T47D (cell line): ENCODE measurements around the gene C1QA.

Experiments used
- DNase-seq, 2 experiments: peaks; one replicate each; pipeline versions ENCODE4 v3.0.0 to v3.0.0-alpha.2; 2011 to 2012; ENCODE audit warnings: low read depth in 1 of 2, low spot score in 1 of 2
- JUND ChIP-seq: IDR thresholded peaks from 2 replicates; pipeline ENCODE4 v1.6.1; 2012; ENCODE audit warnings: low read depth
- in situ Hi-C: cut with HindIII; loops from 2 replicates; pipeline ENCODE4 v1.10.0; 2016; ENCODE audit warnings: low sequenced_read_pairs, low pct_unique_long_range_greater_than_20kb

C1QA gene

DNA sequence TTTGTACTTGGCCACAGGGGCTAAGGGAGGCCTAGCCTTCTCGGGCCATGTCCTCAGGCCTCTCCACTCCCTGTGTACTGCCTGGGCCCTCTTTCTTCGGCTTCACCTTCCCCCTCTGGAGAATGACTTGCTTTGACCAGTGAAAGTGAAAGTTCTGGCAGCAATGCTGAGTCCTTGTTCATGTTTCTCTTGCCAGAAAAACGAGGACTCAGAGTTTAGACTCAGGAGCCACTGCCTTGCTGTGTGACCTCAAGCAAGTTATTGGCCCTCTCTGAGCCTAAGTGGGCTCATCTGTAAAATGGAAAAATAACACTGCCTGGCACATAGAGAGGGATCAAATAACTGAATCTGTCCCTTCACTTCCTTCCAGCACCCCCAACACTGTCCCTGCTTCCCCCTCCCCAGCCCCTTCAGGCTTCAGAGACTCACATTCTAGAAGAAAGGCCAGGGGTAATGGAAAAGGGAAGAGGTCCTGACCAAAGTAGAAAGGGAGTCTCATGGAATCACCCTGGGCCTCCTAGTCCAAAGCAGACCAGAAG is 1.5 kb downstream of the C1QA start:
- no peak for DNase-seq
- TF ChIP-seq JUND = no peak
- in situ Hi-C loops = no loop called here

DNA sequence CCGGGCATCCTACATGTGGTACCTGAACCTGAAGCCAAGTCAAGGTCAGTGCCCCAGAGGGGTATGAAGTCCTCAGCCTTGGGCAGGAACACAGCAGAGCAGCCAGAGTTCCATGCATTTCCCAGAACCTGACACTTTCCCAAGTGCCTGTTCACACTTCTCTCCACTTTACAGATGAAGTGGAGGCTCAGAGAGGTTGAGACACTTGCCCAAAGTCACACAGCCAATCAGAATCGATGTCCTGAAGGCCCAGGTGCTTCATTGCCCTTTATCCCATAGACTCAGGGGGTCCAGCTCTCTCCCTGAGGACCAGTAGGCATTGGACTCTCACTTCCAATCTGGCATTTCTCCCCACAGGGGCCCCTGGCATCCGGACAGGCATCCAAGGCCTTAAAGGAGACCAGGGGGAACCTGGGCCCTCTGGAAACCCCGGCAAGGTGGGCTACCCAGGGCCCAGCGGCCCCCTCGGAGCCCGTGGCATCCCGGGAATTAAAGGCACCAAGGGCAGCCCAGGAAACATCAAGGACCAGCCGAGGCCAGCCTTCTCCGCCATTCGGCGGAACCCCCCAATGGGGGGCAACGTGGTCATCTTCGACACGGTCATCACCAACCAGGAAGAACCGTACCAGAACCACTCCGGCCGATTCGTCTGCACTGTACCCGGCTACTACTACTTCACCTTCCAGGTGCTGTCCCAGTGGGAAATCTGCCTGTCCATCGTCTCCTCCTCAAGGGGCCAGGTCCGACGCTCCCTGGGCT is 2.2 kb downstream of the C1QA start:
- in situ Hi-C loops = no loop called here
- no peak for TF ChIP-seq JUND

DNA sequence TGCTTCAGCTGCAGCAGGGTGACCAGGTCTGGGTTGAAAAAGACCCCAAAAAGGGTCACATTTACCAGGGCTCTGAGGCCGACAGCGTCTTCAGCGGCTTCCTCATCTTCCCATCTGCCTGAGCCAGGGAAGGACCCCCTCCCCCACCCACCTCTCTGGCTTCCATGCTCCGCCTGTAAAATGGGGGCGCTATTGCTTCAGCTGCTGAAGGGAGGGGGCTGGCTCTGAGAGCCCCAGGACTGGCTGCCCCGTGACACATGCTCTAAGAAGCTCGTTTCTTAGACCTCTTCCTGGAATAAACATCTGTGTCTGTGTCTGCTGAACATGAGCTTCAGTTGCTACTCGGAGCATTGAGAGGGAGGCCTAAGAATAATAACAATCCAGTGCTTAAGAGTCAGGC is 2.9 kb downstream of the C1QA start:
- in situ Hi-C loops = no loop called here
- DNase-seq = no peak
- TF ChIP-seq JUND = no peak

More for the DNA sequence above, 2.2 kb downstream of the C1QA start:
- DNase-seq = no peak

- no peak for TF ChIP-seq JUND
- no peak for DNase-seq
- in situ Hi-C loops = no loop called here
These were observed 4.8 kb downstream of the C1QA start for GRCh38 chr1:22641247-22641646.

- DNase-seq = peak; percentile 48 to 59
- in situ Hi-C loops = no loop called here
These were observed 5.6 kb downstream of the C1QA start for GRCh38 chr1:22641906-22642636.

DNA sequence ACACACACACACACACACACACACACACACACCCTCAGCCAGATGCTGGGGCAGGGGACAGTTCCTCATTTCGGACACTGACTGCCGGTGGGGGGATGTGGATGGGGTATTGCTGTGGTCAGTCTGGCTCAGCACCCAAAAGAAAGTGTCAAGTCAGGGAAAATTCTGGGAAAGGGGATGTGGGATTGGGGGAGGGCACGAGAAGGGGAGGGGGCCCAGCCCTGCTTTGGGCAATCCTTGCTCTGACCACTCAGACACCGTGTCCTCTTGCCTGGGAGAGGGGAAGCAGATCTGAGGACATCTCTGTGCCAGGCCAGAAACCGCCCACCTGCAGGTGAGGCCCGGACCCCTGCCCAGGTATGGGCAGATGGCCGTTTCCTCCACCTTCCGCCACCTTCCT is 7.0 kb downstream of the C1QA start, which contains the start of gene C1QC:
Gene C1QC (plus strand): TSS at position 253 of the 400 bp plus-strand sequence. CDS start 391 bp downstream, outside the sequence.
- no peak for TF ChIP-seq JUND
- in situ Hi-C loops = no loop called here
- no peak for DNase-seq

More at GRCh38 chr1:22641906-22642636, 5.6 kb downstream of the C1QA start:
- TF ChIP-seq JUND = no peak

GRCh38 chr1:22643928-22644327 is 7.5 kb downstream of the C1QA start:
- in situ Hi-C loops = no loop called here
- DNase-seq = no peak
- no peak for TF ChIP-seq JUND

- no peak for DNase-seq
- in situ Hi-C loops = no loop called here
- TF ChIP-seq JUND = no peak
These were observed 9.5 kb downstream of the C1QA start for GRCh38 chr1:22645931-22646330.

DNA sequence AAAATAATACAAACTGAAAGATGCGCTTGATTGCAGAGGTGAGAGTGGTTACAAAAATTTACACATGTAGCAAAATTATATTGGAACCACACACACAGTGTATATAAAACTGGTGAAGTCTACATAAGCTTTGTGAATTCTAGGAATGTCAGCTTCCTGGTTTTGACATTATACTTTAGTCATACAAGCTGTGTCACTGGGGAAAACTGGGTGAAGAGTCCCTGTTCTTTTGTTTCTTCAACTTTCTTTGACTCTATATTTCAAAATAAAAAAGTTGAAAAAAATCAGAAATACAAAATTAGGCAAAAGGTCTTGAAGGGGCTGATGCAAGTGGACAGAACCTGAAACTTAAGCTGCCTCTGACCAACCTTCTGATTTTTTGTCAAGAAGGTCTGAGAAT is 10.0 kb downstream of the C1QA start:
- no peak for TF ChIP-seq JUND
- no peak for DNase-seq
- in situ Hi-C loops = no loop called here

DNA sequence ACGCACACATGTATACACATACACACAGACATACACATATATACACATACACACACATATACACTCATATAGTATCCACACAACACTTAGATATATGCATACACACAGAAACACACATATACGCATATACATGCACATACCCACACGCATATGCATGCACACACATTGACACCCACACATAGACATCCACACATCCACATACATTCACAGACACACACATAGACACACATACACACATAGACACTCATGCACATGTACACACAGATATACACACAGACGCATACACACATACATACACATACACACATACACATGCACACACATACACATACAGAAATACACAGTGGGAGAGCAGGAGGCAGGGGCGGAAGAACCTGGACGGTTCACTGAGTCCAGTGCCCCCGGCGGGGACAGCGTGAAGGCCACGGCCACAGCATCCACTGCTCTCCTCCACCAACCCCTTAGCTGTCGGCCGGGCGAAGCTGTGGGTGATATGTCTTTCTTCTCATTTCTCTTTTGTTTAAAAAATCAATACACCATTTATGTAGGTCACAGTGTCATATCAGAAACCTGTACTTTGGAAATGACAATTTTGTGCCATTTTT is 13.8 kb downstream of the C1QA start:
- DNase-seq = no peak
- in situ Hi-C loops = no loop called here
- TF ChIP-seq JUND = no peak

DNA sequence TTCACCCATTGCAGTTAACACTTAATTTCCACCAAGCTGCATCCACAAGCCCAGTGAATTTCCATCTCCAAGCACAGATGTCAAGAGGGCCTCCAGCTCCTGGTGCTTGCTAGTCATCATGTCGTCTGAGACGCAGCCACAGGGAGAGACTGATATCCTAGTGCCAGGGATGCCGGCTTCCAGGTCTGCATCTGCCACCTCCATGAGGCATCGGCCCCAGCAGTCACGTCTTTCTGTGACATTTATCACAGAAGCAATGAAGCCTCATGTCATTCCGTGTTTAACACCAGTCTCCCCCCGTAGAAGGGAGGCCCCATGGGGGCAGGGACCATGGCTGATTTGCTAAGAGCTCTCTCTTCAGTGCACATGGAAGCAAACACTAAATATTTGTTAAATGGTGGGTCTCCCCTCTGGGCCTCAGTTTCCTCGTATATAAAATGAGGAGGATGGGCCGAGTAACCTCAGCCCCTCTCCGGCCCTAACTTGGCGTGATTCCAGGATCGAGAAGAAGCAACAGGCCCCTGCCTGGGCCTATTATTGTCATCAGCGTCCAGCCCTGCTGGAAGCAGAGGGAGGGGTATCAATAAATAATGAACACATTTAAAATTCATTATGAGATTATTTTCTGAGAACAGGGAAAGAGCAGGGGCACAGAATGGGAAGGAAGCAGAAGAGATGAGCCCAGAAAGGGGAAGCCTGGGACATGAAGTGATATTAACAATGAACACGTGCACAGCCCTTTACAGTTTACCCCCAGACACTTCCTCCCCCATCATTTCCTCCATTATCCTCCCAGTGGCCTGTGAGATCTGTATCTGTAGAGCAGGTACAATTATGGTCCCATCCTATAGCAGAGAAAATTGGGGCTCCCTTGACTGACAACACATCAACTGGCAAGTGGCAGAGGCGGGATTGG is 15.8 kb downstream of the C1QA start:
- no peak for TF ChIP-seq JUND
- DNase-seq = no peak
- in situ Hi-C loops = no loop called here

DNA sequence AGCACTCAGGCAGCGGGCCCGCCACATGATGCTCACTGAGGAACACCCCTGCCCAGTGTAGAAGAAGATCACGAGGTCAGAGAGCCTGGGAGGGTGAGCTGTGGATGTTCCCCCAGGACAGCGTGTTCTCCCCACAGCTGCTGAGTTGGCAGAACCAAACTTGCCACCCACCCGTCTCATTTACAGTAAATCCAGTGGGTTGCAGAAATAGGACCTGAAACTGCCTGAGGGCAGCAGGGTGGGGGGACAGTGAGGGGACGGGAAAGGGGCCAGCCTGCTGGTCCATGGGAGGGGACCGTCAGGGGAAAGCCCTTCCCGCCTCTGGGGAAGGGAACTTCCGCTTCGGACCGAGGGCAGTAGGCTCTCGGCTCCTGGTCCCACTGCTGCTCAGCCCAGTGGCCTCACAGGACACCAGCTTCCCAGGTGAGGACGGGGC is 16.5 kb downstream of the C1QA start, which contains the start of gene C1QB:
Gene C1QB (plus strand): TSS at position 356 of the 436 bp plus-strand sequence. CDS start 6,227 bp downstream, outside the sequence.
- no peak for TF ChIP-seq JUND
- in situ Hi-C loops = no loop called here
- DNase-seq = no peak
